ENCODE results near the gene OR5AP2. TPM values are rescaled to one million over a fixed set of nuclear protein-coding genes. Genes with fewer than 3 reads are reported as not detected.

The OR5AP2 gene
- total RNA-seq, 1 donor from 2014 or later: not detected

GRCh38 chr11:56659755-56660154 is 17.5 kb upstream of the OR5AP2 start:
- Mint-ChIP-seq H3K27me3 (ENCODE audit: unreplicated experiment) (no peaks in the 10 kb centered on the region), H3K9me3 (ENCODE audit: unreplicated experiment) (peaks cover 13% of the 10 kb centered on the region), H3K36me3 (ENCODE audit: unreplicated experiment) (no peaks in the 10 kb centered on the region), H3K4me3 (ENCODE audit: unreplicated experiment) (no peak overlapping the region), H3K27ac (ENCODE audit: unreplicated experiment) (no peak overlapping the region), H3K4me1 (ENCODE audit: unreplicated experiment) (no peaks in the 10 kb centered on the region)
- no peak for DNase-seq (ENCODE audit: extremely low spot score, unreplicated experiment)
- TF ChIP-seq CTCF (IDR thresholded peaks at IDR 0.05): no peak

GRCh38 chr11:56637500-56637899 is 4.7 kb downstream of the OR5AP2 start:
- no peaks in the 10 kb centered on the region for H3K36me3 Mint-ChIP-seq (ENCODE audit: unreplicated experiment)
- no peak overlapping the region for H3K4me3 Mint-ChIP-seq (ENCODE audit: unreplicated experiment)
- TF ChIP-seq CTCF (IDR thresholded peaks at IDR 0.05): no peak
- H3K9me3 Mint-ChIP-seq (ENCODE audit: unreplicated experiment): peaks cover 20% of the 10 kb centered on the region
- H3K27ac Mint-ChIP-seq (ENCODE audit: unreplicated experiment): no peak overlapping the region
- H3K27me3 Mint-ChIP-seq (ENCODE audit: unreplicated experiment): no peaks in the 10 kb centered on the region
- DNase-seq (ENCODE audit: extremely low spot score, unreplicated experiment): no peak
- no peaks in the 10 kb centered on the region for H3K4me1 Mint-ChIP-seq (ENCODE audit: unreplicated experiment)

GRCh38 chr11:56636861-56637260 is 5.4 kb downstream of the OR5AP2 start:
- DNase-seq (ENCODE audit: extremely low spot score, unreplicated experiment): no peak
- no peaks in the 10 kb centered on the region for H3K36me3 Mint-ChIP-seq (ENCODE audit: unreplicated experiment)
- H3K27me3 Mint-ChIP-seq (ENCODE audit: unreplicated experiment): no peaks in the 10 kb centered on the region
- no peak for TF ChIP-seq CTCF (IDR thresholded peaks at IDR 0.05)
- H3K4me3 Mint-ChIP-seq (ENCODE audit: unreplicated experiment): no peak overlapping the region
- H3K4me1 Mint-ChIP-seq (ENCODE audit: unreplicated experiment): no peaks in the 10 kb centered on the region
- H3K9me3 Mint-ChIP-seq (ENCODE audit: unreplicated experiment): peaks cover 18% of the 10 kb centered on the region
- no peak overlapping the region for H3K27ac Mint-ChIP-seq (ENCODE audit: unreplicated experiment)

- no peaks in the 10 kb centered on the region for H3K4me1 Mint-ChIP-seq (ENCODE audit: unreplicated experiment)
- no peaks in the 10 kb centered on the region for H3K27me3 Mint-ChIP-seq (ENCODE audit: unreplicated experiment)
These were observed 9.9 kb downstream of the OR5AP2 start for GRCh38 chr11:56632329-56632728.

GRCh38 chr11:56625946-56626345 is 16.3 kb downstream of the OR5AP2 start:
- Mint-ChIP-seq H3K36me3 (ENCODE audit: unreplicated experiment) (no peaks in the 10 kb centered on the region), H3K9me3 (ENCODE audit: unreplicated experiment) (peaks cover 3% of the 10 kb centered on the region), H3K4me1 (ENCODE audit: unreplicated experiment) (no peaks in the 10 kb centered on the region), H3K4me3 (ENCODE audit: unreplicated experiment) (no peak overlapping the region), H3K27ac (ENCODE audit: unreplicated experiment) (no peak overlapping the region), H3K27me3 (ENCODE audit: unreplicated experiment) (no peaks in the 10 kb centered on the region)
- DNase-seq (ENCODE audit: extremely low spot score, unreplicated experiment): no peak
- TF ChIP-seq CTCF (IDR thresholded peaks at IDR 0.05): no peak

More at GRCh38 chr11:56632329-56632728, 9.9 kb downstream of the OR5AP2 start:
- H3K36me3 Mint-ChIP-seq (ENCODE audit: unreplicated experiment): no peaks in the 10 kb centered on the region
- no peak for DNase-seq (ENCODE audit: extremely low spot score, unreplicated experiment)
- H3K4me3 Mint-ChIP-seq (ENCODE audit: unreplicated experiment): no peak overlapping the region
- peaks cover 7% of the 10 kb centered on the region for H3K9me3 Mint-ChIP-seq (ENCODE audit: unreplicated experiment)
- no peak overlapping the region for H3K27ac Mint-ChIP-seq (ENCODE audit: unreplicated experiment)
- TF ChIP-seq CTCF (IDR thresholded peaks at IDR 0.05): no peak
